NCI-H524 treated with DMSO at 0.1 percent for 48 hours (cell line): ENCODE measurements around the gene PDLIM3.
"Not testable (repeated sequence)": the region's sequence is repeated elsewhere in the genome, so short reads cannot be mapped to it uniquely, and the experiment has no call there.

Experiments used
- DNase-seq: peaks from one replicate; lab custom pipeline; 2025; lab: John Stamatoyannopoulos, UW

PDLIM3 gene

GRCh38 chr4:185534866-185535611 is at the start of gene PDLIM3:
PDLIM3 (minus strand) TSS chr4:185535507; CDS start chr4:185535434, 73 bp downstream.
- no peak for DNase-seq

- no peak for DNase-seq
These were observed 48.5 kb upstream of the PDLIM3 start for GRCh38 chr4:185583813-185584212.

GRCh38 chr4:185582651-185583400 is 47.5 kb upstream of the PDLIM3 start:
- no peak for DNase-seq

GRCh38 chr4:185580699-185581098 is 45.4 kb upstream of the PDLIM3 start:
- DNase-seq: no peak

GRCh38 chr4:185578284-185578683 is 43.0 kb upstream of the PDLIM3 start:
- no peak for DNase-seq

GRCh38 chr4:185576962-185577950 is 41.9 kb upstream of the PDLIM3 start:
- no peak for DNase-seq

GRCh38 chr4:185576314-185576961 is 41.1 kb upstream of the PDLIM3 start:
- DNase-seq: no peak

- DNase-seq: peak; percentile 31
These were observed 38.4 kb upstream of the PDLIM3 start for GRCh38 chr4:185573651-185574199.

GRCh38 chr4:185570727-185571126 is 35.4 kb upstream of the PDLIM3 start:
- DNase-seq: no peak

- no peak for DNase-seq
These were observed 32.4 kb upstream of the PDLIM3 start for GRCh38 chr4:185567381-185568376.

- DNase-seq: no peak
These were observed 31.7 kb upstream of the PDLIM3 start for GRCh38 chr4:185566972-185567371.

- DNase-seq: no peak
These were observed 31.1 kb upstream of the PDLIM3 start for GRCh38 chr4:185566425-185566824.

- no peak for DNase-seq
These were observed 30.4 kb upstream of the PDLIM3 start for GRCh38 chr4:185565696-185566095.

- DNase-seq: no peak
These were observed 29.0 kb upstream of the PDLIM3 start for GRCh38 chr4:185564349-185564748.

- DNase-seq: no peak
These were observed 27.2 kb upstream of the PDLIM3 start for GRCh38 chr4:185562531-185562930.

GRCh38 chr4:185560316-185560715 is 25.0 kb upstream of the PDLIM3 start:
- DNase-seq: no peak

- DNase-seq: no peak
These were observed 24.6 kb upstream of the PDLIM3 start for GRCh38 chr4:185559915-185560281.

GRCh38 chr4:185559251-185559914 is 24.1 kb upstream of the PDLIM3 start:
- DNase-seq: not testable (repeated sequence)

- no peak for DNase-seq
These were observed 19.2 kb upstream of the PDLIM3 start for GRCh38 chr4:185554365-185555126.
